Keratinocyte (primary cell): ENCODE measurements around the gene CIPC.

ENCODE experiments used
- CTCF ChIP-seq, 3 experiments: IDR thresholded peaks in 1 of 3; conservative IDR thresholded peaks in 1 of 3; optimal IDR thresholded peaks in 1 of 3; 2 replicates in 2 of 3; 3 replicates in 1 of 3; pipeline versions ENCODE3 to v1.5.1; 2011; ENCODE audit warnings: low read length in 3 of 3, mild to moderate bottlenecking in 3 of 3, moderate library complexity in 2 of 3, control low read depth in 1 of 3, inconsistent platforms in 1 of 3; ENCODE audit not compliant: insufficient read depth in 2 of 3; ENCODE audit errors: extremely low read depth in 1 of 3
- EZH2 ChIP-seq: IDR thresholded peaks from one replicate; pipeline ENCODE4 v1.6.1; 2012; ENCODE audit warnings: inconsistent platforms, mild to moderate bottlenecking, low read length, moderate library complexity

DNA sequence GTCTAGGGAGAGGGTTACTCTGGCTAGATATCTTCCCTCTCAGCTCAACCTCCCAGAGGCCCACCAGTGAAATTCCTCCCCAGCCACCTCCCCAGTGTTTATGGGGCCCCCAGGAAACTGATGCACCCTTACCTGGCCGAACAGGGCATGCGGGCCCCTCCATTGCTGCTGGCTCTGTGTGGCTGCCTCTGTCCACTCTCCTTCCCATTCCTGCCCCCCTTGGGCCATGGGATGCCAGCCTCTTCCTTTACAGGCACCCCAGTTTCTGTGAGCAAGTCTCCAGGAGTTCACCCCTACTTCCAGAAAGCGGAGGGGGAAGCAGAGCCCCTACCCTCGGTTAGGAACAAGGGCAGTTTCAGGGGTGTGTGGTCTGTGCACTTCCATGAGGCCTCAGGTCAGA, 63.0 kb downstream of the CIPC start:
- TF ChIP-seq CTCF (optimal IDR thresholded peaks at IDR 0.05 in 1 of 3, IDR thresholded peaks at IDR 0.05 in 1 of 3, conservative IDR thresholded peaks at IDR 0.05 in 1 of 3; ENCODE audit: extremely low read depth in 1 of 3, insufficient read depth in 2 of 3, low read length in 3 of 3) (no peak), EZH2 (no peak)
